HepG2 (cell line): ENCODE measurements around the gene CTDP1. TPM values are rescaled to one million over a fixed set of nuclear protein-coding genes. Genes with fewer than 3 reads are reported as not detected.

ENCODE experiments used
- CBFB ChIP-seq: sonication (generic); formaldehyde crosslinking; IDR thresholded peaks from 2 replicates; pipeline ENCODE4 v1.4.0; 2020; ENCODE audit warnings: missing genetic modification reagents
- CCAR2 ChIP-seq: fragments of 200-400 bp; formaldehyde crosslinking; optimal IDR thresholded peaks from 2 replicates; pipeline ENCODE3; 2018; ENCODE audit warnings: low read depth, mild to moderate bottlenecking, low read length, moderate library complexity
- EZH2 ChIP-seq: conservative IDR thresholded peaks from 2 replicates; pipeline ENCODE4 v1.6.1; 2012; ENCODE audit warnings: mild to moderate bottlenecking, low read depth, low read length, moderate library complexity
- KDM5A ChIP-seq: fragments of 200-600 bp; sonication (generic); IDR thresholded peaks from 2 replicates; pipeline ENCODE4 v1.7.0; 2018; ENCODE audit warnings: antibody characterized with exemption, mild to moderate bottlenecking, low read length, borderline replicate concordance
- KDM6A ChIP-seq: IDR thresholded peaks from 2 replicates; pipeline ENCODE4 v1.6.1; 2016; ENCODE audit warnings: low read depth
- NBN ChIP-seq: fragments of 450-650 bp; conservative IDR thresholded peaks from 2 replicates; pipeline ENCODE4 v1.6.1; 2017
- NR2F2 ChIP-seq: IDR thresholded peaks from 2 replicates; pipeline ENCODE4 v1.6.1; 2012; ENCODE audit warnings: low read depth, inconsistent platforms, borderline replicate concordance
- RBM22 ChIP-seq: fragments of 200-400 bp; formaldehyde crosslinking; optimal IDR thresholded peaks from 2 replicates; pipeline ENCODE3; 2017; ENCODE audit warnings: mild to moderate bottlenecking, low read length, moderate library complexity
- RELA ChIP-seq: sonication (generic); formaldehyde crosslinking; IDR thresholded peaks from 2 replicates; pipeline ENCODE4 v1.4.0; 2020; ENCODE audit warnings: missing genetic modification reagents
- SNRNP70 ChIP-seq: fragments of 200-400 bp; formaldehyde crosslinking; IDR thresholded peaks from 2 replicates; pipeline ENCODE4 v1.6.1; 2017; ENCODE audit warnings: mild to moderate bottlenecking, low read depth, low read length, moderate library complexity
- ZFP90 ChIP-seq: sonication (generic); formaldehyde crosslinking; IDR thresholded peaks from 2 replicates; pipeline ENCODE4 v1.8.0; 2022; ENCODE audit warnings: missing genetic modification reagents, mild to moderate bottlenecking, inconsistent platforms, borderline replicate concordance
- ZNF44 ChIP-seq: sonication (generic); formaldehyde crosslinking; IDR thresholded peaks from 2 replicates; pipeline ENCODE4 v1.5.1; 2020; ENCODE audit warnings: mild to moderate bottlenecking, missing genetic modification reagents
- ZNF605 ChIP-seq: sonication (generic); formaldehyde crosslinking; IDR thresholded peaks from 2 replicates; pipeline ENCODE4 v1.8.0; 2022; ENCODE audit warnings: mild to moderate bottlenecking, missing genetic modification reagents
- ZSCAN22 ChIP-seq: sonication (generic); formaldehyde crosslinking; IDR thresholded peaks from 2 replicates; pipeline ENCODE4 v1.4.0; 2020; ENCODE audit warnings: mild to moderate bottlenecking, missing genetic modification reagents
- ZSCAN25 ChIP-seq: sonication (generic); formaldehyde crosslinking; IDR thresholded peaks from 2 replicates; pipeline ENCODE4 v1.8.0; 2022; ENCODE audit warnings: mild to moderate bottlenecking, missing genetic modification reagents
- ZSCAN29 ChIP-seq: sonication (generic); formaldehyde crosslinking; conservative IDR thresholded peaks from 2 replicates; pipeline ENCODE4 v1.4.0; 2020; ENCODE audit warnings: mild to moderate bottlenecking, missing genetic modification reagents
- polyA plus RNA-seq, 8 experiments: library from polyadenylated mRNA; depleted of rRNA in 3 of 8; stranded (reverse) in 7 of 8; unstranded in 1 of 8; fragments of >200 nt; fragmentation: Illumina TruSeq in 4 of 8; extraction: Trizol in 4 of 8; gene quantifications; 2 replicates each; pipeline versions ENCODE4 v1.2.1 to v1.2.3, GENCODE V29; 2011 to 2016; ENCODE audit warnings: low read depth in 4 of 8, missing spikeins in 1 of 8, mixed read lengths in 1 of 8; ENCODE audit not compliant: insufficient read depth in 1 of 8
- total RNA-seq, 5 experiments: library from RNA; depleted of rRNA; stranded (reverse); fragments of >200 nt; fragmentation: Illumina TruSeq; extraction: Trizol; gene quantifications; 2 replicates each; pipeline ENCODE4 v1.2.3, GENCODE V29; 2016; ENCODE audit warnings: low read depth in 1 of 5
- TF ChIP-seq, protein P1 (sequence below): sonication (generic); formaldehyde crosslinking; IDR thresholded peaks from 2 replicates; pipeline ENCODE4 v1.5.1; 2020; ENCODE audit warnings: missing genetic modification reagents, mild to moderate bottlenecking, borderline replicate concordance
- TF ChIP-seq, protein P2 (sequence below): sonication (generic); formaldehyde crosslinking; IDR thresholded peaks from 2 replicates; pipeline ENCODE4 v1.4.0; 2020; ENCODE audit warnings: missing genetic modification reagents
- TF ChIP-seq, protein P3 (sequence below): sonication (generic); formaldehyde crosslinking; IDR thresholded peaks from 2 replicates; pipeline ENCODE4 v1.8.1; 2023; ENCODE audit warnings: mild to moderate bottlenecking, moderate library complexity, missing genetic modification reagents
- TF ChIP-seq, protein P4 (sequence below): sonication (generic); formaldehyde crosslinking; IDR thresholded peaks from 2 replicates; pipeline ENCODE4 v1.9.0; 2021; ENCODE audit warnings: missing genetic modification reagents, borderline replicate concordance
- TF ChIP-seq, protein P5 (sequence below): sonication (generic); formaldehyde crosslinking; IDR thresholded peaks from 2 replicates; pipeline ENCODE4 v1.4.0; 2020; ENCODE audit warnings: missing genetic modification reagents, mild to moderate bottlenecking, borderline replicate concordance

Gene CTDP1
- total and polyA plus RNA-seq, 2 of the 13 experiments (the other 11 are each of a cell fraction or from before 2014, with no cell fraction given), result 6.9 to 11.0 TPM

DNA sequence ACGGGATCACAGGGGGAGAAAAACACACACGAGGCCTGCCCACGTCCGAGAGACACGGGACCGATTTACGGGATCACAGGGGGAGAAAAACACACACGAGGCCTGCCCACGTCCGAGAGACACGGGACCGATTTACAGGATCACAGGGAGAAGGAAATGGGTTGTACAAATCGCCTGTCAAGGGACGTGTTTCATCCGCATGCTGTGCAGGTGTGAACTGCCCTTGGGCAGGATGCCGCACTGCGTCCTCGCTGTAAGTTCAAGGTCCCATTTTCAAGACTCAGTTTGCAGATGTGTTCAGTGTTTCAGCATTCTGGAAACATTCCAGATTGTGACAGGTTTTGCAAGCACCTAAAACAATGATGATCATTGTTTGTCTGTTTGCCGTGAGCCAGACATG lies 115.8 kb downstream of the CTDP1 start (continued):
- TF ChIP-seq, protein P1, sequence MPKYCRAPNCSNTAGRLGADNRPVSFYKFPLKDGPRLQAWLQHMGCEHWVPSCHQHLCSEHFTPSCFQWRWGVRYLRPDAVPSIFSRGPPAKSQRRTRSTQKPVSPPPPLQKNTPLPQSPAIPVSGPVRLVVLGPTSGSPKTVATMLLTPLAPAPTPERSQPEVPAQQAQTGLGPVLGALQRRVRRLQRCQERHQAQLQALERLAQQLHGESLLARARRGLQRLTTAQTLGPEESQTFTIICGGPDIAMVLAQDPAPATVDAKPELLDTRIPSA (CRISPR knock-in tag), result no peak
- TF ChIP-seq, protein P2, sequence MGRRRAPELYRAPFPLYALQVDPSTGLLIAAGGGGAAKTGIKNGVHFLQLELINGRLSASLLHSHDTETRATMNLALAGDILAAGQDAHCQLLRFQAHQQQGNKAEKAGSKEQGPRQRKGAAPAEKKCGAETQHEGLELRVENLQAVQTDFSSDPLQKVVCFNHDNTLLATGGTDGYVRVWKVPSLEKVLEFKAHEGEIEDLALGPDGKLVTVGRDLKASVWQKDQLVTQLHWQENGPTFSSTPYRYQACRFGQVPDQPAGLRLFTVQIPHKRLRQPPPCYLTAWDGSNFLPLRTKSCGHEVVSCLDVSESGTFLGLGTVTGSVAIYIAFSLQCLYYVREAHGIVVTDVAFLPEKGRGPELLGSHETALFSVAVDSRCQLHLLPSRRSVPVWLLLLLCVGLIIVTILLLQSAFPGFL (CRISPR knock-in tag), result no peak
- TF ChIP-seq, protein P3, sequence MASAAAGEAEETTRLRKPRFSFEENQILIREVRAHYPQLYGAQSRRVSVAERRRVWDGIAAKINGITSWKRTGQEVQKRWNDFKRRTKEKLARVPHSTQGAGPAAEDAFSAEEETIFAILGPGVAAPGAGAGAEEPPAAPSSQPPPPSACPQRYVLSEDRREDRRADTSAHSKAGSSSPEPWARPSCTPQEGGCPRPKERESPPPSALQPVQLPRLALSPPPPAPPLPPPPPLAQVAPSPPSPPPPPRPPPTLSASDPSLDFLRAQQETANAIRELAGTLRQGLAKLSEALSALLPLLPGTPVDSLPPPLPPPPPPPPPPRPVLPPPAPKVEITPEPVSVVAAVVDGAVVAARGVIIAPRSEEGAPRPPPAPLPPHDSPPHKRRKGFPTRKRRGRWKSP (CRISPR knock-in tag), result peak; percentile 59; the same call in 1 of the 2 replicates
- TF ChIP-seq ZSCAN29 (CRISPR knock-in tag) (no peak), KDM5A (no peak), ZNF605 (CRISPR knock-in tag) (0 out of 2 replicates have a peak, but pooled peaks have one; percentile 23), RELA (no peak), ZSCAN25 (CRISPR knock-in tag) (no peak), ZSCAN22 (no peak), KDM6A (CRISPR knock-in tag) (no peak), EZH2 (no peak), SNRNP70 (no peak), RBM22 (no peak), ZFP90 (CRISPR knock-in tag) (no peak), NR2F2 (no peak), CCAR2 (no peak), ZNF44 (0 out of 2 replicates have a peak, but pooled peaks have one; percentile 59), CBFB (CRISPR knock-in tag) (no peak), NBN (no peak)
- TF ChIP-seq, protein P4, sequence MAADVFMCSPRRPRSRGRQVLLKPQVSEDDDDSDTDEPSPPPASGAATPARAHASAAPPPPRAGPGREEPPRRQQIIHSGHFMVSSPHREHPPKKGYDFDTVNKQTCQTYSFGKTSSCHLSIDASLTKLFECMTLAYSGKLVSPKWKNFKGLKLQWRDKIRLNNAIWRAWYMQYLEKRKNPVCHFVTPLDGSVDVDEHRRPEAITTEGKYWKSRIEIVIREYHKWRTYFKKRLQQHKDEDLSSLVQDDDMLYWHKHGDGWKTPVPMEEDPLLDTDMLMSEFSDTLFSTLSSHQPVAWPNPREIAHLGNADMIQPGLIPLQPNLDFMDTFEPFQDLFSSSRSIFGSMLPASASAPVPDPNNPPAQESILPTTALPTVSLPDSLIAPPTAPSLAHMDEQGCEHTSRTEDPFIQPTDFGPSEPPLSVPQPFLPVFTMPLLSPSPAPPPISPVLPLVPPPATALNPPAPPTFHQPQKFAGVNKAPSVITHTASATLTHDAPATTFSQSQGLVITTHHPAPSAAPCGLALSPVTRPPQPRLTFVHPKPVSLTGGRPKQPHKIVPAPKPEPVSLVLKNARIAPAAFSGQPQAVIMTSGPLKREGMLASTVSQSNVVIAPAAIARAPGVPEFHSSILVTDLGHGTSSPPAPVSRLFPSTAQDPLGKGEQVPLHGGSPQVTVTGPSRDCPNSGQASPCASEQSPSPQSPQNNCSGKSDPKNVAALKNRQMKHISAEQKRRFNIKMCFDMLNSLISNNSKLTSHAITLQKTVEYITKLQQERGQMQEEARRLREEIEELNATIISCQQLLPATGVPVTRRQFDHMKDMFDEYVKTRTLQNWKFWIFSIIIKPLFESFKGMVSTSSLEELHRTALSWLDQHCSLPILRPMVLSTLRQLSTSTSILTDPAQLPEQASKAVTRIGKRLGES, result no peak
- TF ChIP-seq, protein P5, sequence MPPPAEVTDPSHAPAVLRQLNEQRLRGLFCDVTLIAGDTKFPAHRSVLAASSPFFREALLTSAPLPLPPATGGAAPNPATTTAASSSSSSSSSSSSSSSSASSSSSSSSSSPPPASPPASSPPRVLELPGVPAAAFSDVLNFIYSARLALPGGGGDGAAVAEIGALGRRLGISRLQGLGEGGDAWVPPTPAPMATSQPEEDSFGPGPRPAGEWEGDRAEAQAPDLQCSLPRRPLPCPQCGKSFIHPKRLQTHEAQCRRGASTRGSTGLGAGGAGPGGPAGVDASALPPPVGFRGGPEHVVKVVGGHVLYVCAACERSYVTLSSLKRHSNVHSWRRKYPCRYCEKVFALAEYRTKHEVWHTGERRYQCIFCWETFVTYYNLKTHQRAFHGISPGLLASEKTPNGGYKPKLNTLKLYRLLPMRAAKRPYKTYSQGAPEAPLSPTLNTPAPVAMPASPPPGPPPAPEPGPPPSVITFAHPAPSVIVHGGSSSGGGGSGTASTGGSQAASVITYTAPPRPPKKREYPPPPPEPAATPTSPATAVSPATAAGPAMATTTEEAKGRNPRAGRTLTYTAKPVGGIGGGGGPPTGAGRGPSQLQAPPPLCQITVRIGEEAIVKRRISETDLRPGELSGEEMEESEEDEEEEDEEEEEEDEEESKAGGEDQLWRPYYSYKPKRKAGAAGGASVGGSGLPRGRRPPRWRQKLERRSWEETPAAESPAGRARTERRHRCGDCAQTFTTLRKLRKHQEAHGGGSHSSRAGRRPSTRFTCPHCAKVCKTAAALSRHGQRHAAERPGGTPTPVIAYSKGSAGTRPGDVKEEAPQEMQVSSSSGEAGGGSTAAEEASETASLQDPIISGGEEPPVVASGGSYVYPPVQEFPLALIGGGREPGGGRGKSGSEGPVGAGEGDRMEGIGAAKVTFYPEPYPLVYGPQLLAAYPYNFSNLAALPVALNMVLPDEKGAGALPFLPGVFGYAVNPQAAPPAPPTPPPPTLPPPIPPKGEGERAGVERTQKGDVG (CRISPR knock-in tag), result peak; percentile 46; the same call in 1 of the 2 replicates
